MM.1S (cell line): Measurements from ENCODE around the gene AKAP8L.

Source experiments
- EZH2 ChIP-seq: fragments of 300-600 bp; sonication (generic); optimal IDR thresholded peaks from 2 replicates; pipeline ENCODE3; 2017; ENCODE audit warnings: low read depth, mild to moderate bottlenecking, antibody characterized with exemption, low read length, mixed read lengths
- EZH2phosphoT487 ChIP-seq: fragments of 300-600 bp; sonication (generic); IDR thresholded peaks from 2 replicates; pipeline ENCODE4 v1.6.1; 2018; ENCODE audit warnings: antibody characterized with exemption, low read length
- TF ChIP-seq, protein P1 (sequence below): fragments of 300-600 bp; sonication (generic); IDR thresholded peaks from 2 replicates; pipeline ENCODE4 v1.5.1; 2016; ENCODE audit warnings: antibody characterized with exemption, low read length, mixed read lengths

DNA sequence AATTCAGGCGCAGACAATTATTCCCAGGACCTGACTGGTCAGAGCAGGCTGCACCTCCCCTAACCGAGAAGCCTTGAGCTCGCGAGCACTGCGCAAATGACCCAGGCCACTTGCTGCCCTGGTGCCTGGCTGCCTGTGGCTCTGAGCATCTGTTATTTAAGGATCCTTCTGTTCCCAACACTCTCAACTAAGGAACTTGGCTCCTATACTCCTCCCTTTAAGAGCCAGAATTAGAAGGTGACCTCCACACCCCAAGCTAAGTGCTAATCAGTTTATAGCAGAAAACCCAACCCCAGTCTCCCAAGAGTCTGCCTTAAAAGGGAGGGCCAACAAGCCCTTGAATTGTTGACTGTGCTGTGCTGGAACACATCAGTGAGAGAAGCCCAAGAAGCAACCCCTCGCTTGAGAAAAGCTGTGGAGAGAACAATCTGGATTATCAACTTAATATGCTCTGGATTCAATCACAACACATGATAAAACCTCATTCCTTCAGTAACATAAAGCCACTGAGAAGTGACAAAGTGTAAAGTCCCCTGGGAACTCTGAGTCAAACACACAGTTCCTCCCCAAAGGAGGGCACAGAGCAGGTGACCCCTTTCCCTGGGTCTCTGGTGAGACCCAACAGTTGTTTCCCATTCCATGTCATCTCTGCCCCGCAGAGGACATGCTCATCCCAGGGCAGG, 14.6 kb downstream of the AKAP8L start:
- TF ChIP-seq, protein P1, sequence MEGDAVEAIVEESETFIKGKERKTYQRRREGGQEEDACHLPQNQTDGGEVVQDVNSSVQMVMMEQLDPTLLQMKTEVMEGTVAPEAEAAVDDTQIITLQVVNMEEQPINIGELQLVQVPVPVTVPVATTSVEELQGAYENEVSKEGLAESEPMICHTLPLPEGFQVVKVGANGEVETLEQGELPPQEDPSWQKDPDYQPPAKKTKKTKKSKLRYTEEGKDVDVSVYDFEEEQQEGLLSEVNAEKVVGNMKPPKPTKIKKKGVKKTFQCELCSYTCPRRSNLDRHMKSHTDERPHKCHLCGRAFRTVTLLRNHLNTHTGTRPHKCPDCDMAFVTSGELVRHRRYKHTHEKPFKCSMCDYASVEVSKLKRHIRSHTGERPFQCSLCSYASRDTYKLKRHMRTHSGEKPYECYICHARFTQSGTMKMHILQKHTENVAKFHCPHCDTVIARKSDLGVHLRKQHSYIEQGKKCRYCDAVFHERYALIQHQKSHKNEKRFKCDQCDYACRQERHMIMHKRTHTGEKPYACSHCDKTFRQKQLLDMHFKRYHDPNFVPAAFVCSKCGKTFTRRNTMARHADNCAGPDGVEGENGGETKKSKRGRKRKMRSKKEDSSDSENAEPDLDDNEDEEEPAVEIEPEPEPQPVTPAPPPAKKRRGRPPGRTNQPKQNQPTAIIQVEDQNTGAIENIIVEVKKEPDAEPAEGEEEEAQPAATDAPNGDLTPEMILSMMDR, result no peak
- TF ChIP-seq EZH2 (no peak), EZH2phosphoT487 (no peak)
